CD4-positive, alpha-beta T cell treated with Interleukin-6 at 100 ng/mL for 8 hours (primary cell): Measurements from ENCODE around the gene TUBGCP5.

Experiments used
- DNase-seq: peaks from one replicate; pipeline ENCODE4 v3.0.0-alpha.2; 2020; ENCODE audit warnings: mixed read lengths, low spot score

Gene TUBGCP5

GRCh38 chr15:22952796-22953579, 86.4 kb downstream of the TUBGCP5 start:
- DNase-seq: no peak

GRCh38 chr15:22951381-22952280, 87.7 kb downstream of the TUBGCP5 start:
- no peak for DNase-seq

GRCh38 chr15:22951031-22951380, 88.4 kb downstream of the TUBGCP5 start:
- no peak for DNase-seq

GRCh38 chr15:22950256-22950990, 88.9 kb downstream of the TUBGCP5 start:
- DNase-seq: no peak
